ENCODE data around the gene ADGRG1.

- TF ChIP-seq CTCF (IDR thresholded peaks at IDR 0.05) (no peak), POLR2A (IDR thresholded peaks at IDR 0.05) (no peak)
Observed at GRCh38 chr16:57677622-57678369, 49.4 kb downstream of the ADGRG1 start.
